ENCODE data around the gene ZNF580. TPM values are rescaled to one million over a fixed set of nuclear protein-coding genes. Genes with fewer than 3 reads are reported as not detected.
A peak's percentile ranks its signal among the peaks of the same experiment; 100 is the strongest.

Gene ZNF580
- total RNA-seq, 1 donor from 2014 or later, result 79.8 TPM

GRCh38 chr19:55594996-55595545, 45.7 kb upstream of the ZNF580 start:
- no peak for DNase-seq (ENCODE audit: extremely low spot score, unreplicated experiment)
- no peak overlapping the region for H3K4me3 Mint-ChIP-seq (ENCODE audit: unreplicated experiment)
- TF ChIP-seq CTCF (IDR thresholded peaks at IDR 0.05), result no peak
- peaks cover 5% of the 10 kb centered on the region for H3K4me1 Mint-ChIP-seq (ENCODE audit: unreplicated experiment)
- peaks cover 36% of the 10 kb centered on the region for H3K36me3 Mint-ChIP-seq (ENCODE audit: unreplicated experiment)
- no peaks in the 10 kb centered on the region for H3K9me3 Mint-ChIP-seq (ENCODE audit: unreplicated experiment)
- no peaks in the 10 kb centered on the region for H3K27me3 Mint-ChIP-seq (ENCODE audit: unreplicated experiment)
- peak overlapping the region; percentile 3 for H3K27ac Mint-ChIP-seq (ENCODE audit: unreplicated experiment)

GRCh38 chr19:55596304-55596703, 44.5 kb upstream of the ZNF580 start:
- Mint-ChIP-seq H3K4me3 (ENCODE audit: unreplicated experiment) (no peak overlapping the region), H3K9me3 (ENCODE audit: unreplicated experiment) (no peaks in the 10 kb centered on the region), H3K36me3 (ENCODE audit: unreplicated experiment) (peaks cover 35% of the 10 kb centered on the region), H3K27me3 (ENCODE audit: unreplicated experiment) (no peaks in the 10 kb centered on the region), H3K27ac (ENCODE audit: unreplicated experiment) (no peak overlapping the region), H3K4me1 (ENCODE audit: unreplicated experiment) (peaks cover 11% of the 10 kb centered on the region)
- no peak for DNase-seq (ENCODE audit: extremely low spot score, unreplicated experiment)
- no peak for TF ChIP-seq CTCF (IDR thresholded peaks at IDR 0.05)

- no peak for TF ChIP-seq CTCF (IDR thresholded peaks at IDR 0.05)
- Mint-ChIP-seq H3K4me3 (ENCODE audit: unreplicated experiment) (no peak overlapping the region), H3K36me3 (ENCODE audit: unreplicated experiment) (peaks cover 31% of the 10 kb centered on the region), H3K9me3 (ENCODE audit: unreplicated experiment) (no peaks in the 10 kb centered on the region), H3K27ac (ENCODE audit: unreplicated experiment) (no peak overlapping the region), H3K4me1 (ENCODE audit: unreplicated experiment) (peaks cover 14% of the 10 kb centered on the region), H3K27me3 (ENCODE audit: unreplicated experiment) (no peaks in the 10 kb centered on the region)
- DNase-seq (ENCODE audit: extremely low spot score, unreplicated experiment), result no peak
Observed at GRCh38 chr19:55597501-55597921, 43.3 kb upstream of the ZNF580 start.

GRCh38 chr19:55598034-55598433, 42.8 kb upstream of the ZNF580 start:
- Mint-ChIP-seq H3K9me3 (ENCODE audit: unreplicated experiment) (no peaks in the 10 kb centered on the region), H3K4me1 (ENCODE audit: unreplicated experiment) (peaks cover 14% of the 10 kb centered on the region), H3K4me3 (ENCODE audit: unreplicated experiment) (no peak overlapping the region), H3K27ac (ENCODE audit: unreplicated experiment) (no peak overlapping the region), H3K36me3 (ENCODE audit: unreplicated experiment) (peaks cover 31% of the 10 kb centered on the region), H3K27me3 (ENCODE audit: unreplicated experiment) (no peaks in the 10 kb centered on the region)
- DNase-seq (ENCODE audit: extremely low spot score, unreplicated experiment), result no peak
- no peak for TF ChIP-seq CTCF (IDR thresholded peaks at IDR 0.05)

GRCh38 chr19:55598719-55599467, 41.9 kb upstream of the ZNF580 start:
- H3K9me3 Mint-ChIP-seq (ENCODE audit: unreplicated experiment), result no peaks in the 10 kb centered on the region
- peak overlapping the region; percentile 96 for H3K4me3 Mint-ChIP-seq (ENCODE audit: unreplicated experiment)
- peaks cover 17% of the 10 kb centered on the region for H3K4me1 Mint-ChIP-seq (ENCODE audit: unreplicated experiment)
- no peaks in the 10 kb centered on the region for H3K27me3 Mint-ChIP-seq (ENCODE audit: unreplicated experiment)
- peaks cover 27% of the 10 kb centered on the region for H3K36me3 Mint-ChIP-seq (ENCODE audit: unreplicated experiment)
- no peak for TF ChIP-seq CTCF (IDR thresholded peaks at IDR 0.05)
- peak overlapping the region; percentile 100 for H3K27ac Mint-ChIP-seq (ENCODE audit: unreplicated experiment)
- DNase-seq (ENCODE audit: extremely low spot score, unreplicated experiment), result peak; percentile 99
